ENCODE results near the gene ZPR1.

- no peak for TF ChIP-seq EZH2 (IDR thresholded peaks at IDR 0.05)
- no peak for TF ChIP-seq POLR2AphosphoS5 (IDR thresholded peaks at IDR 0.05; ENCODE audit: borderline replicate concordance, low read depth, low read length)
These were observed 57.6 kb downstream of the ZPR1 start for GRCh38 chr11:116730241-116730561.

Measured in SK-N-MC (cell line).